Kidney tubule cell (primary cell): ENCODE measurements around the gene PPIB.

ENCODE experiments used
- DNase-seq: peaks from one replicate; pipeline ENCODE4 v3.0.0-alpha.2; 2018; ENCODE audit warnings: low spot score

Gene PPIB

GRCh38 chr15:64107337-64107736 is 55.5 kb downstream of the PPIB start:
- DNase-seq = no peak
